MM.1S (cell line): Measurements from ENCODE around the gene CBFA2T3.

Source experiments
- DNase-seq: peaks from one replicate; pipeline ENCODE4 v3.0.0-alpha.2; 2015
- H2AFZ ChIP-seq: fragments of 300-600 bp; sonication (generic); 2 replicates; pipeline ENCODE4 v1.6.0; 2016; ENCODE audit warnings: antibody characterized with exemption, low read length
- H3F3A ChIP-seq: fragments of 300-600 bp; sonication (generic); 2 replicates; pipeline ENCODE4 v1.6.1; 2016; ENCODE audit warnings: mild to moderate bottlenecking, antibody characterized with exemption, low read length, moderate library complexity, mixed read lengths; ENCODE audit not compliant: insufficient read depth
- H3K27ac ChIP-seq: fragments of 300-600 bp; sonication (generic); 2 replicates; pipeline ENCODE4 v1.5.1; 2016; ENCODE audit warnings: mild to moderate bottlenecking, low read length
- H3K27me3 ChIP-seq: fragments of 300-600 bp; sonication (generic); replicated peaks from 2 replicates; pipeline ENCODE4 v1.6.0; 2016; ENCODE audit warnings: low read length; ENCODE audit not compliant: insufficient read depth
- H3K36me3 ChIP-seq: fragments of 300-600 bp; sonication (generic); replicated peaks from 2 replicates; pipeline ENCODE4 v1.6.1; 2016; ENCODE audit warnings: mild to moderate bottlenecking, low read length, mixed read lengths; ENCODE audit not compliant: insufficient read depth
- H3K4me1 ChIP-seq: fragments of 300-600 bp; sonication (generic); 2 replicates; pipeline ENCODE4 v1.6.1; 2016; ENCODE audit warnings: low read length, mixed read lengths
- H3K4me2 ChIP-seq: fragments of 300-600 bp; sonication (generic); 2 replicates; pipeline ENCODE4 v1.6.0; 2016; ENCODE audit warnings: low read depth, low read length
- H3K4me3 ChIP-seq: fragments of 300-600 bp; sonication (generic); 2 replicates; pipeline ENCODE4 v1.5.1; 2016; ENCODE audit warnings: low read length, mixed read lengths
- H3K79me2 ChIP-seq: fragments of 300-600 bp; sonication (generic); 2 replicates; pipeline ENCODE4 v1.6.1; 2016; ENCODE audit warnings: mixed run types, low read length, mixed read lengths
- H3K9ac ChIP-seq: fragments of 300-600 bp; sonication (generic); 2 replicates; pipeline ENCODE4 v1.6.1; 2016; ENCODE audit warnings: low read length, mixed read lengths
- H3K9me2 ChIP-seq: fragments of 300-600 bp; sonication (generic); replicated peaks from 2 replicates; pipeline ENCODE4 v1.6.1; 2016; ENCODE audit warnings: mild to moderate bottlenecking, low read length, mixed read lengths; ENCODE audit not compliant: insufficient read depth
- H3K9me3 ChIP-seq: fragments of 300-600 bp; sonication (generic); replicated peaks from 2 replicates; pipeline ENCODE4 v1.6.1; 2016; ENCODE audit warnings: mild to moderate bottlenecking, low read length, mixed read lengths; ENCODE audit not compliant: insufficient read depth
- H4K20me1 ChIP-seq: fragments of 300-600 bp; sonication (generic); 2 replicates; pipeline ENCODE4 v1.6.1; 2016; ENCODE audit warnings: mild to moderate bottlenecking, low read length, moderate library complexity, mixed read lengths; ENCODE audit not compliant: insufficient read depth
- EZH2 ChIP-seq: fragments of 300-600 bp; sonication (generic); optimal IDR thresholded peaks from 2 replicates; pipeline ENCODE3; 2017; ENCODE audit warnings: low read depth, mild to moderate bottlenecking, antibody characterized with exemption, low read length, mixed read lengths
- EZH2phosphoT487 ChIP-seq: fragments of 300-600 bp; sonication (generic); IDR thresholded peaks from 2 replicates; pipeline ENCODE4 v1.6.1; 2018; ENCODE audit warnings: antibody characterized with exemption, low read length
- TF ChIP-seq, protein P1 (sequence below): fragments of 300-600 bp; sonication (generic); IDR thresholded peaks from 2 replicates; pipeline ENCODE4 v1.5.1; 2016; ENCODE audit warnings: antibody characterized with exemption, low read length, mixed read lengths

The CBFA2T3 gene

DNA sequence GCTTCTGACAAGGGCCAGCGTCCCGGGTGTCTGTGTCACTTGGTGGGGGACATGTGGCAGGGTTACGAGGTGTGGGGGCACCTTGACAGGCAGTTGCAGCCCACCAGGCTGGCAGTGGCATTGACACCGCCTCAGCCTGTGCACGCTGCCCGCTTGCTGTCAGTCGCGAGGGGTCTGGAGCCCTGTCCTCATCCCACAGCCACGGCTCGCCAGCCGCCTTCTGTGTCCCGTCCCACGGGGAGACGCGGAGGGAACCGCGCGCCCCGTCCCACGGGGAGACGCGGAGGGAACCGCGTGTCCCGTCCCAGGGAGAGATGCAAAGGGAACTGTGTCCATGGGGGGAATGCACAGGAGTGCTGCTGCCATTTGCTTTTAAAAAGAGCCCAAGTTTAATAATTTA, 114.0 kb downstream of the CBFA2T3 start:
- Histone ChIP-seq H3K4me3 (no peak overlapping the region), H3K36me3 (no peaks in the 10 kb centered on the region), H3F3A (no peaks in the 10 kb centered on the region), H3K9me2 (no peaks in the 10 kb centered on the region), H3K79me2 (peaks cover 7% of the 10 kb centered on the region; the same call in 1 of the 2 replicates), H3K4me2 (no peak overlapping the region), H2AFZ (no peak overlapping the region), H3K4me1 (no peaks in the 10 kb centered on the region), H3K9ac (no peak overlapping the region), H3K9me3 (no peaks in the 10 kb centered on the region), H4K20me1 (no peaks in the 10 kb centered on the region), H3K27me3 (no peaks in the 10 kb centered on the region; the same call in 1 of the 2 replicates), H3K27ac (no peak overlapping the region)
- TF ChIP-seq EZH2phosphoT487 (no peak), EZH2 (no peak)
- TF ChIP-seq, protein P1, sequence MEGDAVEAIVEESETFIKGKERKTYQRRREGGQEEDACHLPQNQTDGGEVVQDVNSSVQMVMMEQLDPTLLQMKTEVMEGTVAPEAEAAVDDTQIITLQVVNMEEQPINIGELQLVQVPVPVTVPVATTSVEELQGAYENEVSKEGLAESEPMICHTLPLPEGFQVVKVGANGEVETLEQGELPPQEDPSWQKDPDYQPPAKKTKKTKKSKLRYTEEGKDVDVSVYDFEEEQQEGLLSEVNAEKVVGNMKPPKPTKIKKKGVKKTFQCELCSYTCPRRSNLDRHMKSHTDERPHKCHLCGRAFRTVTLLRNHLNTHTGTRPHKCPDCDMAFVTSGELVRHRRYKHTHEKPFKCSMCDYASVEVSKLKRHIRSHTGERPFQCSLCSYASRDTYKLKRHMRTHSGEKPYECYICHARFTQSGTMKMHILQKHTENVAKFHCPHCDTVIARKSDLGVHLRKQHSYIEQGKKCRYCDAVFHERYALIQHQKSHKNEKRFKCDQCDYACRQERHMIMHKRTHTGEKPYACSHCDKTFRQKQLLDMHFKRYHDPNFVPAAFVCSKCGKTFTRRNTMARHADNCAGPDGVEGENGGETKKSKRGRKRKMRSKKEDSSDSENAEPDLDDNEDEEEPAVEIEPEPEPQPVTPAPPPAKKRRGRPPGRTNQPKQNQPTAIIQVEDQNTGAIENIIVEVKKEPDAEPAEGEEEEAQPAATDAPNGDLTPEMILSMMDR: no peak
- DNase-seq: no peak

DNA sequence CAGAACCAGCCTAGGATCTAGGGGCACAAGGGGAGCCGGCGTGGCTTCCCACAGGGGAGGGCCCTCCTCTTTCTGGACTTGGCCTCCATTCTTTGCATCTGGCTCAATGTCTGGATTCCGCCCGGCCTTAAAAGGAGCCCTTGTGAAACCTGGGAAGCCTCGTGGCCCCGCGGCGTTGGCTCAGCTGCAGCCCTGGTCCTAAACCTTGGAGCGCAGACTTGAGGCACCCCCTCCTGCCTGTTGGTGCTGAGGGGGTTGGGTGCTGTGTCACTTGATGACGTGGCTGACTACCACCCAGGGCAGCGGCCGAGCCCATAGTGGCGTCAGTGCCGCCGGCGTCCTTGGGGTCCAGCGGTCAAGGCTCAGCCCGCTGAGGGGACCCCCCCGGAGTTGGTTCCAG, 115.6 kb downstream of the CBFA2T3 start:
- no peak for DNase-seq
- peaks cover 16% of the 10 kb centered on the region for H3K79me2 ChIP-seq
- no peak overlapping the region for H3K4me2 ChIP-seq
- no peak overlapping the region for H3K9ac ChIP-seq
- no peaks in the 10 kb centered on the region for H3F3A ChIP-seq
- no peaks in the 10 kb centered on the region for H3K36me3 ChIP-seq
- H3K27ac ChIP-seq: no peak overlapping the region
- no peaks in the 10 kb centered on the region for H3K27me3 ChIP-seq
- no peaks in the 10 kb centered on the region for H3K9me3 ChIP-seq
- TF ChIP-seq, protein P1: no peak
- no peak for TF ChIP-seq EZH2
- no peak for TF ChIP-seq EZH2phosphoT487
- H2AFZ ChIP-seq: no peak overlapping the region
- no peak overlapping the region for H3K4me3 ChIP-seq
- H4K20me1 ChIP-seq: no peaks in the 10 kb centered on the region
- no peaks in the 10 kb centered on the region for H3K4me1 ChIP-seq
- no peaks in the 10 kb centered on the region for H3K9me2 ChIP-seq

DNA sequence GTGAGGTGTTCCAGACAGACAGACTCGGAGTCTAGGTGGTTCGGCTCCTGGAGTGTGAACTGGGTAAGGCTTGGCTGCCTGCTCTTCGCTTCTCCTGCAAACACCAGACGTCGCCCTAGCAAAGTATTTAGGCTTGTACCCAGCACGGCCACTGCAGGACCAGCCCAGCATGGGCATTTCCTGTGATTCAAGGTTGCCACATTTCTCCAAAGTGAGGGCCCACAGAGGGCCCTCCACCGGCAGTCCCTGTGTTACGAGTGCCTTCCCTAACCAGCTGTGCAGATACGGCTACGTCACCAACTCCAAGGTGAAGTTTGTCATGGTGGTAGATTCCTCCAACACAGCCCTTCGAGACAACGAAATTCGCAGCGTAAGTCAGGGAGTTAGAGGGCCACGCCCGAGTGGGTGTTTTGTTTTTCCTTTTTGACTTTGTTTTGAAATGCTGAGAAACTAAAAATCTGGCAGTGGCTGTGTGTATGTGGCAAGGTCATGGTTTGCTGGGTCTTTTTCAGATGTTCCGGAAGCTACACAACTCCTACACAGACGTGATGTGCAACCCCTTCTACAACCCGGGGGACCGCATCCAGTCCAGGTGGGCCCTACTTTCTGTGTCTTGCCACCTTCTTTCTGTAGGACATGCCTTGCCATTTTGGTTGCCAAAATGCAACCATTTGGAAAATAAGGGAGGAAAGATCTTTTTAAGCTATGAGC, 117.5 kb downstream of the CBFA2T3 start:
- Histone ChIP-seq H3K27me3 (no peaks in the 10 kb centered on the region), H2AFZ (no peak overlapping the region), H3K4me3 (no peak overlapping the region), H3K36me3 (no peaks in the 10 kb centered on the region), H3K9ac (no peak overlapping the region), H3K9me2 (no peaks in the 10 kb centered on the region), H3K4me1 (no peaks in the 10 kb centered on the region), H3K4me2 (no peak overlapping the region), H3K79me2 (peaks cover 16% of the 10 kb centered on the region), H4K20me1 (no peaks in the 10 kb centered on the region), H3F3A (no peaks in the 10 kb centered on the region), H3K9me3 (no peaks in the 10 kb centered on the region), H3K27ac (no peak overlapping the region)
- DNase-seq: no peak
- TF ChIP-seq EZH2phosphoT487 (no peak), EZH2 (no peak)
- TF ChIP-seq, protein P1: no peak
